Activated naive CD8-positive, alpha-beta T cell (primary cell): Measurements from ENCODE around the gene SUMF1.

Experiments used
- H3K27ac Mint-ChIP-seq: one replicate; pipeline ENCODE4 v1.8.0; 2021; ENCODE audit warnings: mixed read lengths
- H3K27me3 Mint-ChIP-seq: one replicate; pipeline ENCODE4 v1.8.0; 2021; ENCODE audit warnings: mixed read lengths
- H3K36me3 Mint-ChIP-seq: one replicate; pipeline ENCODE4 v1.8.0; 2021; ENCODE audit warnings: mixed read lengths
- H3K4me1 Mint-ChIP-seq: one replicate; pipeline ENCODE4 v1.8.0; 2021; ENCODE audit warnings: low read depth, mixed read lengths
- H3K4me3 Mint-ChIP-seq: one replicate; pipeline ENCODE4 v1.8.0; 2021; ENCODE audit warnings: mild to moderate bottlenecking, mixed read lengths
- H3K9me3 Mint-ChIP-seq: one replicate; pipeline ENCODE4 v1.8.0; 2021; ENCODE audit warnings: low read depth, mixed read lengths

SUMF1 gene

GRCh38 chr3:4320096-4320911, 146.8 kb downstream of the SUMF1 start:
- Mint-ChIP-seq H3K27ac (no peak overlapping the region), H3K4me1 (no peaks in the 10 kb centered on the region), H3K27me3 (no peaks in the 10 kb centered on the region), H3K9me3 (peaks cover 3% of the 10 kb centered on the region), H3K36me3 (peaks cover 20% of the 10 kb centered on the region), H3K4me3 (no peak overlapping the region)

DNA sequence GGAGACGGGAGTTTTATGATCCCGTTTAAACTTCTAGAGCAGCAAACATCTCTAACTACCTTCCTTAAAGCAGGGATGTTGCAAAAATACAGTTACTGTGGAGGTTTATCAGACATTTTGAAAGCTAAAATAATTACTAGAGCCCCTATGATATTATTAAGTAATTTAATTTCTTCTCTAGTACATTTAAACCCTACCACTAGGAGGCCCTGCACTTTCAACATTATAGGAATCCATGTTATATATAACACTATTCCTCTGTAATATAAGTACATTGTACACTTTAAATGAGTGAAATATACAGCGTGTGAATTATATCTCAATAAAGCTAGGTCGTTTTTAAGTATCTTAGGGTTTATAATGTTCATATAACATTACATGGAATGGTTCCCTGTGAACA, 152.4 kb downstream of the SUMF1 start:
- H3K9me3 Mint-ChIP-seq, result peaks cover 3% of the 10 kb centered on the region
- H3K36me3 Mint-ChIP-seq, result peaks cover 31% of the 10 kb centered on the region
- H3K4me1 Mint-ChIP-seq, result peaks cover 3% of the 10 kb centered on the region

GRCh38 chr3:4313606-4314293, 153.3 kb downstream of the SUMF1 start:
- H3K36me3 Mint-ChIP-seq, result peaks cover 31% of the 10 kb centered on the region
- H3K27ac Mint-ChIP-seq, result no peak overlapping the region
- H3K4me3 Mint-ChIP-seq, result no peak overlapping the region
- H3K27me3 Mint-ChIP-seq, result no peaks in the 10 kb centered on the region
- peaks cover 3% of the 10 kb centered on the region for H3K9me3 Mint-ChIP-seq
- peaks cover 3% of the 10 kb centered on the region for H3K4me1 Mint-ChIP-seq

More for the DNA sequence above, 152.4 kb downstream of the SUMF1 start:
- Mint-ChIP-seq H3K4me3 (no peak overlapping the region), H3K27me3 (no peaks in the 10 kb centered on the region), H3K27ac (no peak overlapping the region)

DNA sequence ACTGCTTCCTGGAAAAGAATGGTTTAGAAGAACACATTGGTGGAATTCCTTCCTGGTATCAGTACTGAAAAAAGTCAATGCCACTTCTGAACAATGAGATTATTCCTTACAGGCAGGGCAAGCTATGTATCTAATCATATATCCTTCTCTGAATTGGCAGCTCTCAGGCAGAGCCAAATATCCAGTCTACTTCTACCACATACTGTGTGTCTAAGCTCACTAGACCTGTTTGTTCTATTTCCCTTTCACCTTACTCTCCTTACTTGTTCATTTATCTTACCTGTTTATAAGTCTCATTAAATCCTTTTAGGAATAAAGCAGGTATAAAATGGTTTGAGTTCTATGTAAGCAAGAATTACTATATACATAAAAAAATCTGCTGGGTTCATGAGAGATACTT, 155.6 kb downstream of the SUMF1 start:
- Mint-ChIP-seq H3K27ac (no peak overlapping the region), H3K4me1 (peaks cover 3% of the 10 kb centered on the region), H3K36me3 (peaks cover 30% of the 10 kb centered on the region), H3K27me3 (no peaks in the 10 kb centered on the region), H3K4me3 (no peak overlapping the region), H3K9me3 (peaks cover 3% of the 10 kb centered on the region)
